ENCODE data around the gene PPFIA1.

- TF ChIP-seq EZH2phosphoT487 (IDR thresholded peaks at IDR 0.05; ENCODE audit: borderline replicate concordance, low read depth, low read length): no peak
- TF ChIP-seq CTCF (conservative IDR thresholded peaks at IDR 0.05; ENCODE audit: low read length): no peak
These were observed 24.3 kb upstream of the PPFIA1 start for GRCh38 chr11:70246196-70246595.
